ENCODE data around the gene OXT. TPM values are rescaled to one million over a fixed set of nuclear protein-coding genes. Genes with fewer than 3 reads are reported as not detected.

OXT gene
- total RNA-seq, 2 experiments from 2014 or later, result 0.47 TPM; not detected in 1

- DNase-seq, result peak; percentile 66
- peaks cover 26% of the 10 kb centered on the region for H3K4me1 Mint-ChIP-seq
- no peaks in the 10 kb centered on the region for H3K27me3 Mint-ChIP-seq
- H3K9me3 Mint-ChIP-seq, result no peaks in the 10 kb centered on the region
- H3K4me3 Mint-ChIP-seq, result peak overlapping the region; percentile 86
- no peaks in the 10 kb centered on the region for H3K36me3 Mint-ChIP-seq
- peak overlapping the region; percentile 96 for H3K27ac Mint-ChIP-seq
Observed at GRCh38 chr20:3092611-3093379, 21.4 kb downstream of the OXT start.

GRCh38 chr20:3093861-3094361 is 22.5 kb downstream of the OXT start:
- Mint-ChIP-seq H3K9me3 (no peaks in the 10 kb centered on the region), H3K36me3 (no peaks in the 10 kb centered on the region), H3K27me3 (no peaks in the 10 kb centered on the region), H3K4me3 (no peak overlapping the region), H3K27ac (peak overlapping the region; percentile 88), H3K4me1 (peaks cover 26% of the 10 kb centered on the region)
- DNase-seq, result peak; percentile 12

DNA sequence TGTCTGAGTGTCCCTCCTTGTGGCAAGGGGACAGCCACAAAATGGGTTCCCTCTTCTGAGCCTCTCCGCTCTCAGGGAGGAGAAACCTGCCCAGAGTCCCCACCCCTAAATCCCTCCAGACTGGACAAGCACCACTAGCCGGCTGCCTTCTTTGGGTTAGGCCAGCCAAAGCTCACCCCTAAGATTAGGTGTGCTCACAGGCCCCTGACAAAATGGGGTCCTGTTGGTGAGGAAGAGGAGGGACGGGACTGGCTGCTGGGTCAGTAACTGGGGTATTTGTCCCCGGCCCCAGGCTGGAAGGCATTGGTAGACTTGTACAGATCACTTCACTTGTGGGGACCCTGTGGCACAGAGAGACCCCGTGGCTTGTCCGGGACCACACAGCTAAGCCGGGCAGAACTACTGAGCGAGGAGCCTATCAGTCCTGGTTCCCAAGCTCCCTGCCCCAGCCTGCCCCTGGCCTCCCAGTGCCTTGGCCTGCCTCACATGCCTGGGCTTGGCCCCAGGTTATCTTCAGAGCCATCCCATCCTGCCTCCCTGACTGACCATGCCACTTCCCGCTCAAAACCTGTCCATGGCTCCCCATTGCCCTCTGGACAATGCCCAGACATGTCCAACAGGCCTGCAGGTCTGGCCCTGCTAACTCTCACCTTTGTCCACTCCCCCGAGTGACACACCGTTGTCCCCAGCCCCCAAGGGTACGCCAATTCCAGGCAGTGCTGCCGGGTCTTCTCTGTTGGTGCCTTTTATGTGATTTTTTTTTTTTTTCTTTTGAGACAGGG is 23.6 kb downstream of the OXT start:
- H3K4me3 Mint-ChIP-seq, result no peak overlapping the region
- H3K27me3 Mint-ChIP-seq, result no peaks in the 10 kb centered on the region
- no peak overlapping the region for H3K27ac Mint-ChIP-seq
- no peaks in the 10 kb centered on the region for H3K36me3 Mint-ChIP-seq
- H3K9me3 Mint-ChIP-seq, result no peaks in the 10 kb centered on the region
- H3K4me1 Mint-ChIP-seq, result peaks cover 21% of the 10 kb centered on the region
- no peak for DNase-seq

DNA sequence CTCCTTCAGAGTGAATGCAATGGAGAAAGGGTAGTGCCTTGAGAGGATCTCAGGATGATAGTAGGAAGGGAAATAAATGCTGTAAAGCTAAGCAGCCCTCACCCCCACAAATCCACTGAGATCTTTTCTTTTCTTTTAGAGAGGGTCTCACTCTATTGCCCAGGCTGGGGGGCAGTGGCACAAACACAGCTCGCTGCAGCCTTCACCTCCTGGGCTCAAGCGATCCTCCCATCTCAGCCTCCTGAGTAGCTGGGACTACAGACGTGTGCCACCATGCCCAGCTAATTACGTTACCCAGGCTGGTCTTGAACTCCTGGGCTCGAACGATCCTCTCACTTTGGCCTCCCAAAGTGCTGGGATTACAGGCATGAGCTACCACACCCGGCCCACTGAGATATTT is 29.1 kb downstream of the OXT start:
- Mint-ChIP-seq H3K9me3 (no peaks in the 10 kb centered on the region), H3K36me3 (no peaks in the 10 kb centered on the region), H3K4me3 (no peak overlapping the region), H3K27ac (no peak overlapping the region), H3K27me3 (no peaks in the 10 kb centered on the region), H3K4me1 (peaks cover 16% of the 10 kb centered on the region)
- DNase-seq, result no peak

DNA sequence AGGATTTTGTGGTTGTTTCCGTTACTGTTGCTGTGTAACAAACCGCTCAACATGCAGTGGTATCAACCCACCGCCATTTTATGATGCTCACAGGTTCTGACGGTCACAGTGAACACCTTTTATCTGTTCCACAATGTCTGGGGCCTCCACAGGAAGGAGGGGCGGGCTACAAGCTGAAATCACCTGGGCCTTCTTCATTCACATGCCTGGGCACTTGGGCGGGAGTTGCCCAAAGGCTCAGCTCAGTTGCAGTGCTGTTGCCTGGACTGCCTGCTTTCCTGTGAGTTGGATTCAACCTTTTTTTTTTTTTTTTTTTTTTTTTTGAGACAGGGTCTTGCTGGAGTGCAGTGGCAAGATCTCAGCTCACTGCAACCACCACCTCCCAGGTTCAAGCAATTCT is 29.8 kb downstream of the OXT start:
- Mint-ChIP-seq H3K4me1 (peaks cover 16% of the 10 kb centered on the region), H3K27ac (no peak overlapping the region), H3K4me3 (no peak overlapping the region), H3K36me3 (no peaks in the 10 kb centered on the region), H3K27me3 (no peaks in the 10 kb centered on the region), H3K9me3 (no peaks in the 10 kb centered on the region)
- DNase-seq, result no peak

DNA sequence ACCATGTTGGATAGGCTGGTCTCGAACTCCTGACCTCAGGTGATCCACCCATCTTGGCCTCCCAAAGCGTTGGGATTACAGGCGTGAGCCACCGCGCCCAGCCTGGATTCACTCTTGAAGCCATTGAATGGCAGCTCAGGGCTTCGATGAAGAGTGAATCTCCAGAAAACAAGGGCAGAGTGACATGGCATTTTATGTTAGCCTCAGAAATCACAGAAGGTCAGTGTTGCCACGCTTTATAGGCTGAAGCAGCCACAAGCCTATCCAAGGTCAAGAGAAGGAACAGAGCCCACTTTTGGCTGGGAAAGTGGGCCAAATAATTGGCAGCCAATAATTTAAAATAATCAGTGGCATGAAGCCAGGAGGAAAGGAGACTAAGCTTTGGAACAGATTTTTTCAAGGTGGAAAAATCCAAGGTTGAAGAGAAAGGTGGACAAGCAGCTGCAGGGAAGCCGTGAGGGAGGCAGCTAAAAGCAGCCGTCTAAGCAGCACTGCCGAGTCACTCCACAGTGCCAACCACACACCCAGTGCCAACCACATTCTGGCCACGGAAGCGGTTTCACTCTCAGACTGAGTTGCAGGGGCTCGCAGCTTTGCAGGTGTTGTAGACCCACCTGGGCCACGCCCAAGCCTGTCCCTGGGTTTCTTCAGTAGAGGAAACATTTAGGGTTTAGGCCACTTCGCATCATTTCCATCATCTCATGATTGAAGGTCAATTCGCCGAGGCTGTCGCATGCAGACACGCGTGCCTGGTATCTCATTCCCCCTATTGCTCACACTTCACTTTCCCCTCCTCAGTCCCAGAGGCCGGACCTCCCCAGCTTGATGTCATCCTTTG is 30.5 kb downstream of the OXT start:
- no peaks in the 10 kb centered on the region for H3K9me3 Mint-ChIP-seq
- no peak overlapping the region for H3K27ac Mint-ChIP-seq
- H3K36me3 Mint-ChIP-seq, result no peaks in the 10 kb centered on the region
- H3K4me1 Mint-ChIP-seq, result peaks cover 16% of the 10 kb centered on the region
- no peaks in the 10 kb centered on the region for H3K27me3 Mint-ChIP-seq
- DNase-seq, result peak; percentile 77
- no peak overlapping the region for H3K4me3 Mint-ChIP-seq

DNA sequence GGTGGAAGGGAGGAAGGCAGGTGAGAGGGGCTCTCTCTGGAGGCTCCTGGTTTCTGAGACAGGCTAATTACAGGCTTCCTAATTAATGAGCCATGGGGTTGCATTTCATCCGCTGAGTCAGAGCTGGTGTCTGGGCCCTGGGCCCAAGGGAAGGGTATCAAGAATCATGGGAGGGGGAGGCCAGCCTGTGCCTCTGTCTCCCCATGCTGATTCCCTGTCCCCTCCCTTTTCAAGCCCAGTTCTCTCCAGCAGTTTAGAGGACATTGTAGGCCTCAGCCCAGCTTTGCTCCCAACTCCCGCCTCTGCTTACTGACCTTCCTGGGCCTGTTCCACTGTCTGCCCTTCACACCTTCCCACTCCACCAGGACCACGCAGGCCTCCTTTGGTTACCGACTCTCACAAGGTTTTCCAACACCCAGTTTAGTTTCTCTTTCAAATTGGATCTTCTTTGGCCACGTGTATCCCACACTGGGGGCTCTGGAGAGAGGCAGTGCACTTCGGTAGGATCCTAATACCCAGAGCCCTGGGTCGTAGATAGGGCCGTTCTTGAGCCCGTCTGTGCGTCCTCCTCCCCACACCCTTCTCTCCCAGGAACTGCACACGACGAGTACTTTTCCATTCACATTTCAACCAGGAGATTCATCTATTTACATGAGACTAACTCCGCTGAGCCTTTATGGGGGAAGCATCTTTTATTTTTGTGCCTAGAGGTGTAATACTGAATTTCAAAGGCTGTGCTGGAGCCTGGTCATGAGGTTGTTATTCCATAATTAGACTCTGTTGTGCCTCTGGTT is 31.4 kb downstream of the OXT start:
- H3K36me3 Mint-ChIP-seq, result no peaks in the 10 kb centered on the region
- H3K4me1 Mint-ChIP-seq, result peaks cover 16% of the 10 kb centered on the region
- no peaks in the 10 kb centered on the region for H3K27me3 Mint-ChIP-seq
- H3K4me3 Mint-ChIP-seq, result no peak overlapping the region
- H3K9me3 Mint-ChIP-seq, result no peaks in the 10 kb centered on the region
- H3K27ac Mint-ChIP-seq, result no peak overlapping the region
- DNase-seq, result peak; percentile 14

GRCh38 chr20:3103369-3104032 is 32.1 kb downstream of the OXT start:
- H3K27me3 Mint-ChIP-seq, result no peaks in the 10 kb centered on the region

DNA sequence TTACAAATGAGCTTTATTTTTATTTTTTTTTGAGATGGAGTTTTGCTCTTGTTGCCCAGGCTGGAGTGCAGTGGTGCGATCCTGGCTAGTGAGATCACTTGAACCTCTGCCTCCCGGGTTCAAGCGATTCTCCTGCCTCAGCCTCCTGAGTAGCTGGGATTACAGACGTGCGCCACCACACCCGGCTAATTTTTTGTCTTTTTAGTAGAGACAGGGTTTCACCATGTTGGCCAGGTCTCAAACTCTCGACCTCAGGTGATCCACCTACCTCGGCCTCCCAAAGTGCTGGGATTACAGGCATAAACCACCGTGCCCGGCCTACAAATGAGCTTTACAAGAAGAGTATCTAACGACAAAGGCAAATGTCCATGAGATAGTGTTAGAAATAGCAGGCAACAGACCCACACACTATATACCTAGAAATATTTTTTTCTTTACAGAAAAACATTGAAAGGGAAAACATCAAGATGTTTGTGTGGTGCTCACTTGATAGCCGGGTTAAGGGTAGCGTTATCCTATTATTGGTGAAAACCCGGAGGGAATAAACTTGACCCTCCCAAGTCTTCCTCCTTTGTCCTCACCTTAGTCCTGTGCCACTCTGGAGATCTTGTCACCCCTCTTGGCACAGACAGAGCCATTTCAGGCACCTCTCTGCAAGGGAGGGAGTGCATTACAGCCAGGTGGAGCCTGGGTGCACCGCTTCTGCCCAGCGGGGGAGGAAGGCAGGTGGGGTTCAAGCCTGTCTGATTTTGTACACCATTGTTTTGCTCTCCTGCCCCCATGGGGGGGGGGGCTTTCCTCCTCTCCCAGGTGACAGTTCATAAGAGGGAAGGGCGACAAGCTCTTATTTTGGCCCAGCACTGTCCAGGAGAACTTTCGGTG is 34.1 kb downstream of the OXT start:
- no peaks in the 10 kb centered on the region for H3K9me3 Mint-ChIP-seq
- H3K4me1 Mint-ChIP-seq, result peaks cover 16% of the 10 kb centered on the region
- H3K4me3 Mint-ChIP-seq, result no peak overlapping the region
- H3K36me3 Mint-ChIP-seq, result no peaks in the 10 kb centered on the region
- DNase-seq, result no peak
- no peaks in the 10 kb centered on the region for H3K27me3 Mint-ChIP-seq
- H3K27ac Mint-ChIP-seq, result no peak overlapping the region

More at GRCh38 chr20:3103369-3104032, 32.1 kb downstream of the OXT start:
- no peak for DNase-seq
- H3K4me3 Mint-ChIP-seq, result no peak overlapping the region
- H3K4me1 Mint-ChIP-seq, result peaks cover 16% of the 10 kb centered on the region
- no peaks in the 10 kb centered on the region for H3K36me3 Mint-ChIP-seq
- H3K27ac Mint-ChIP-seq, result no peak overlapping the region
- no peaks in the 10 kb centered on the region for H3K9me3 Mint-ChIP-seq

DNA sequence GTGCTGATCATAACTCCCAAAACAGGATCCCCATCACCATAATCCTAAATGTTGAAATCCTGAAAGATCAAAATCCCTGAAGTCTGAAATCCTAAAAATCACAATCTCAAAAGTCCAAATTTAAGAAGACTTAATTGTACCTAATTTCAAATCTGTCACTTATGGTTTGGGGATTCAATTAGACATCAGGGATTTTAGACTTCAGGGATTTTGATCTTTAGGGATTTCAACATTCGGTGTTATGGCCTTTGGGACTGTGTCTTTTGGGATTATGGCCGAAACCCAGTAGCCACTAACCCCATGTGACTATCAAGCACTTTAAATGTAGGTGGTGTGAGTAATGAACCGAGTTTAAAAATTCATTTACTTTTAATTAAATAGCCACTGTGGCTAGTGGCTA is 34.8 kb downstream of the OXT start:
- Mint-ChIP-seq H3K4me1 (peaks cover 16% of the 10 kb centered on the region), H3K27me3 (no peaks in the 10 kb centered on the region), H3K36me3 (no peaks in the 10 kb centered on the region), H3K4me3 (no peak overlapping the region), H3K9me3 (no peaks in the 10 kb centered on the region), H3K27ac (no peak overlapping the region)
- no peak for DNase-seq

DNA sequence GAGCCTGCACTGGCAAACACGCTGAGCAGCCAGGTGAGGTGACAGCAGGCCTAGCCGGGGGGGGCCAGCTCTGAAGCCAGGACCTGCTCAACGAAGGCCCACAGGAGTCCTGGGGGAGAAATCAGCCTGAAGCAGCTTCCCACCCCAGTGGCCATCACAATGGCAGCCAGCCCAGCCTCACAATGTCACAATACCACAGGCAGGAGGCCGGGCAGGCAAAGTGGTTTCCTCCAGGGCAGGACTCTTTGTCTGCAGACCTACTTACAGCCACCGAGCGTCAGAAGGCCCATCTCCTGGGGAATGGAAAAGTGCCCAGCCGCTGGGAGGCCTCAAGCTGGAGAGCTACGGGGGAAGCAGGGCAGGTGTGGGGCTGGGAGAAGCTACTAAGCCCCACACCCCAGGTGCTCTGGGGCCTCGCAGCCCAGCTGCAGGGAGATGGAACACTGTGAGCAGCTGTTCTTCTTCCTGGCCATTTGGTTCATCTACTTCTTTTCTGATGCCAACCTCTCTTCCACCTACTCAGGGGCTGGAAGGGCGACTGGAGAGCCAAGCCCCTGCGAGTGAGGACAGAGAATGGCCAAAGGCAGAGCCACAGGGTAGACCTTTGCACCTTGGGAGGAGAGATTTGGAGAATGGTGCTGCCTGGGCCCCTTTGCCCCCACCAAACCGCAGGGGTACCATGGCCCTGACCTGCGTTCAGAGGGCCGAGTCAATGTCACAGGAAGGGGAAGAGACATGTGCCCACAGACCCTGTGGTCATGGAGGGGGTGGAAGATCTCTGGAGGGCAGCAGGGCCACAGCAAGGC is 35.4 kb downstream of the OXT start:
- Mint-ChIP-seq H3K4me1 (peaks cover 11% of the 10 kb centered on the region), H3K4me3 (no peak overlapping the region), H3K27ac (no peak overlapping the region), H3K36me3 (no peaks in the 10 kb centered on the region), H3K9me3 (no peaks in the 10 kb centered on the region), H3K27me3 (no peaks in the 10 kb centered on the region)
- DNase-seq, result no peak

- peaks cover 6% of the 10 kb centered on the region for H3K4me1 Mint-ChIP-seq
- no peak overlapping the region for H3K4me3 Mint-ChIP-seq
- no peaks in the 10 kb centered on the region for H3K9me3 Mint-ChIP-seq
- H3K36me3 Mint-ChIP-seq, result no peaks in the 10 kb centered on the region
- no peaks in the 10 kb centered on the region for H3K27me3 Mint-ChIP-seq
- no peak overlapping the region for H3K27ac Mint-ChIP-seq
- no peak for DNase-seq
Observed at GRCh38 chr20:3107464-3108025, 36.1 kb downstream of the OXT start.

Data from activated naive CD8-positive, alpha-beta T cell treated with anti-CD3 and anti-CD28 coated beads for 36 hours (primary cell).